Type B pancreatic cell (in vitro differentiated cells): Measurements from ENCODE around the gene IQCK. TPM values are rescaled to one million over a fixed set of nuclear protein-coding genes. Genes with fewer than 3 reads are reported as not detected.
A peak's percentile ranks its signal among the peaks of the same experiment; 100 is the strongest.

Experiments used
- DNase-seq: peaks from one replicate; pipeline ENCODE4 v3.0.0; 2021; ENCODE audit warnings: mixed read lengths; ENCODE audit not compliant: unreplicated experiment; ENCODE audit errors: extremely low spot score
- H3K27ac Mint-ChIP-seq: 2 replicates; pipeline ENCODE4 v1.8.0; 2021; ENCODE audit warnings: mild to moderate bottlenecking, mixed read lengths
- H3K27me3 Mint-ChIP-seq: 2 replicates; pipeline ENCODE4 v1.8.0; 2021; ENCODE audit warnings: mixed read lengths
- H3K36me3 Mint-ChIP-seq: 2 replicates; pipeline ENCODE4 v1.8.0; 2021; ENCODE audit warnings: mixed read lengths
- H3K4me1 Mint-ChIP-seq: one replicate; pipeline ENCODE4 v1.8.0; 2021; ENCODE audit warnings: mixed read lengths; ENCODE audit not compliant: unreplicated experiment
- H3K4me3 Mint-ChIP-seq: 2 replicates; pipeline ENCODE4 v1.8.0; 2021; ENCODE audit warnings: mild to moderate bottlenecking, mixed read lengths
- H3K9me3 Mint-ChIP-seq: 2 replicates; pipeline ENCODE4 v1.8.0; 2021; ENCODE audit warnings: mixed read lengths
- total RNA-seq: library from RNA; stranded (reverse); gene quantifications from 2 replicates; pipeline ENCODE4 v1.2.1, GENCODE V29; 2021; ENCODE audit warnings: low replicate concordance
- TF ChIP-seq, protein P1 (sequence below): fragments of 200-600 bp; sonication (generic); conservative IDR thresholded peaks from 2 replicates; pipeline ENCODE4 v1.5.0; 2021; ENCODE audit warnings: antibody characterized with exemption, mild to moderate bottlenecking

The IQCK gene
- total RNA-seq, 1 donor from 2014 or later = 23.0 TPM

DNA sequence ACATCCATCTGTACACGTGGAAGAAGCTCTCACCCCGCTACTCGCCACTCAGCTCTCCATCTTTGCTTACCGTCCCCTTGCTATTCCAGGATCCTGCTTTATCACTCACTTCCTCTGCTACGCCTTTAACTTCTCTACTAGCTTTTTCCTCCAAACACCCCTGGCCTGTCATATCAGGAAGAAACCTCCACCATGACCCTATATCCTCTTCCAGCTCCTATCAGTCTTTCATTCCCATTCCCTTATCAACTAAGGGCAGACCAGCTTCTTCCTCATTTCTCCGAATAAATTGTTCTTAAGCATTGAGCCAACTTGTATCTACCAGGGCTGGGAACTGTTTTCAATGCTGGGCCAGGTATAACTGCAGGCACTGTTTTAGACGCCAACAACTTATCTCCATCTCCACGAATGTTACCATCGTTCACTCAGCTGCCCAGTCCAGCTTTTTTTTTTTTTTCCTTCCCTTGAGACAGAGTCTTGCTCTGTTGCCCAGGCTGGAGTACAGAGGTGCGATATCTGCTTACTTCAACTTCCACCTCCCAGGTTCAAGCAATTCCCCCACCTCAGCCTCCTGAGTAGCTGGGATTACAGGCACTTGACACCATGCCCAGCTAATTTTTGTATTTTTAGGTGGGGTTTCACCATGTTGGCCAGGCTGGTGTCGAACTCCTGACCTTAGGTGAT is 4.3 kb downstream of the IQCK start:
- no peaks in the 10 kb centered on the region for H3K9me3 Mint-ChIP-seq
- H3K27ac Mint-ChIP-seq = no peak overlapping the region
- peak overlapping the region; percentile 21 for H3K4me3 Mint-ChIP-seq
- peaks cover 5% of the 10 kb centered on the region for H3K36me3 Mint-ChIP-seq
- no peaks in the 10 kb centered on the region for H3K27me3 Mint-ChIP-seq
- TF ChIP-seq, protein P1, sequence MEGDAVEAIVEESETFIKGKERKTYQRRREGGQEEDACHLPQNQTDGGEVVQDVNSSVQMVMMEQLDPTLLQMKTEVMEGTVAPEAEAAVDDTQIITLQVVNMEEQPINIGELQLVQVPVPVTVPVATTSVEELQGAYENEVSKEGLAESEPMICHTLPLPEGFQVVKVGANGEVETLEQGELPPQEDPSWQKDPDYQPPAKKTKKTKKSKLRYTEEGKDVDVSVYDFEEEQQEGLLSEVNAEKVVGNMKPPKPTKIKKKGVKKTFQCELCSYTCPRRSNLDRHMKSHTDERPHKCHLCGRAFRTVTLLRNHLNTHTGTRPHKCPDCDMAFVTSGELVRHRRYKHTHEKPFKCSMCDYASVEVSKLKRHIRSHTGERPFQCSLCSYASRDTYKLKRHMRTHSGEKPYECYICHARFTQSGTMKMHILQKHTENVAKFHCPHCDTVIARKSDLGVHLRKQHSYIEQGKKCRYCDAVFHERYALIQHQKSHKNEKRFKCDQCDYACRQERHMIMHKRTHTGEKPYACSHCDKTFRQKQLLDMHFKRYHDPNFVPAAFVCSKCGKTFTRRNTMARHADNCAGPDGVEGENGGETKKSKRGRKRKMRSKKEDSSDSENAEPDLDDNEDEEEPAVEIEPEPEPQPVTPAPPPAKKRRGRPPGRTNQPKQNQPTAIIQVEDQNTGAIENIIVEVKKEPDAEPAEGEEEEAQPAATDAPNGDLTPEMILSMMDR = no peak
- no peak for DNase-seq
- H3K4me1 Mint-ChIP-seq = peaks cover 23% of the 10 kb centered on the region

DNA sequence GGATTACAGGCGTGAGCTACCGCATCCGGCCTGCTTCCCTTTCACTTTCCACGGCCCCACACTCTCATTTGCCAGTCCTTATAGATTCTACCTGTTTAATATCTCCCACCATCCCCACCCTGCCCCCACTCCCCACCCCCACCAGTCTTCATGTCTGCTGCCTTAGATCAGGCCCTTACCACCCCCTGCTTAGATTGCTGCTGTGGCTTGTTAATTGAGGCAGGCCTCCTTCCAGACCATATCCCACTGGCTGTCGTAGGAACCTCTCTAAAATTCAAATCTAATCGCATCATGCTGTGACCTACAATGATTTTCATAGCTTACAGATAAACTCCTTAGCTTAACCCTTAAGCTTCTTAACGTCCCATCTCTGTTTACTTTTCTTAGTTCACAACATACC is 4.9 kb downstream of the IQCK start:
- no peak overlapping the region for H3K27ac Mint-ChIP-seq
- TF ChIP-seq, protein P1 = no peak
- H3K27me3 Mint-ChIP-seq = no peaks in the 10 kb centered on the region
- DNase-seq = no peak
- peaks cover 5% of the 10 kb centered on the region for H3K36me3 Mint-ChIP-seq
- no peak overlapping the region for H3K4me3 Mint-ChIP-seq
- H3K4me1 Mint-ChIP-seq = peaks cover 23% of the 10 kb centered on the region
- no peaks in the 10 kb centered on the region for H3K9me3 Mint-ChIP-seq

DNA sequence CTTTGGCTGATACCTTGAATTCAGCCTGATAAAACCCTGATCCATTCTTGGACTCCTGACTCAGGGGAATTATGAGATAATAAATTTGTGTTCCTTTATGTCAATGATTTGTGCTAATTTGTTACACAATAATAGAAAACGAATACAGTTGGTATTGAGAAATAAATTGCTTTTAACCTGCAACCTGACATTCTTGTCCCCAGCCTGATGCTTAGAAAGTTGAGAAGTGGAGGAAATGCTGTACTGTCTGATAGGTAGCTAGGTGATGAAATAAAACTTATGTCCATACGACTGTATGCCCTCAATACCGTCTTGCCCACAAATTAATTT is 10.5 kb downstream of the IQCK start:
- Mint-ChIP-seq H3K4me3 (no peak overlapping the region), H3K4me1 (peaks cover 5% of the 10 kb centered on the region), H3K27me3 (no peaks in the 10 kb centered on the region), H3K27ac (no peak overlapping the region), H3K36me3 (peaks cover 22% of the 10 kb centered on the region), H3K9me3 (no peaks in the 10 kb centered on the region)
- TF ChIP-seq, protein P1 = no peak
- no peak for DNase-seq

DNA sequence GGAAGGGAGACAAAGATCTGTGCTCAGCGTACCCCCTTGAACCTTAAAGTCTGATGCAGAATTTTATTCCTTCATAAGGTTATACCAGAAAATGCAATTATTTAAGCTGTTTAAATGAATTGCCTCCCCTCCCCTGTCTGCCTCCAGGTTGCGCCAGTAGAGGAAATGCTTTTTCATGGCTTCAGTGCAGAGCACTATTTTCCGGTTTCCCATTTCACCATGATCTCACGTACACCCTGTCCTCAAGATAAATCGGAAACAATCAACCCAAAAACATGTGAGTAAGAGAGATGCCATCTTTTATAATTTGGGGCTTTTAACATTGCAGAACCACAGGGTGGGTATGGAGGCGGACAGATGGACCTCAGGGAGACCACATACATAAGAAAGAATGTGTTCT is 15.5 kb downstream of the IQCK start:
- H3K9me3 Mint-ChIP-seq = no peaks in the 10 kb centered on the region
- no peak overlapping the region for H3K27ac Mint-ChIP-seq
- H3K4me3 Mint-ChIP-seq = no peak overlapping the region
- TF ChIP-seq, protein P1 = no peak
- H3K4me1 Mint-ChIP-seq = peaks cover 7% of the 10 kb centered on the region
- no peaks in the 10 kb centered on the region for H3K27me3 Mint-ChIP-seq
- no peak for DNase-seq
- H3K36me3 Mint-ChIP-seq = peaks cover 38% of the 10 kb centered on the region

DNA sequence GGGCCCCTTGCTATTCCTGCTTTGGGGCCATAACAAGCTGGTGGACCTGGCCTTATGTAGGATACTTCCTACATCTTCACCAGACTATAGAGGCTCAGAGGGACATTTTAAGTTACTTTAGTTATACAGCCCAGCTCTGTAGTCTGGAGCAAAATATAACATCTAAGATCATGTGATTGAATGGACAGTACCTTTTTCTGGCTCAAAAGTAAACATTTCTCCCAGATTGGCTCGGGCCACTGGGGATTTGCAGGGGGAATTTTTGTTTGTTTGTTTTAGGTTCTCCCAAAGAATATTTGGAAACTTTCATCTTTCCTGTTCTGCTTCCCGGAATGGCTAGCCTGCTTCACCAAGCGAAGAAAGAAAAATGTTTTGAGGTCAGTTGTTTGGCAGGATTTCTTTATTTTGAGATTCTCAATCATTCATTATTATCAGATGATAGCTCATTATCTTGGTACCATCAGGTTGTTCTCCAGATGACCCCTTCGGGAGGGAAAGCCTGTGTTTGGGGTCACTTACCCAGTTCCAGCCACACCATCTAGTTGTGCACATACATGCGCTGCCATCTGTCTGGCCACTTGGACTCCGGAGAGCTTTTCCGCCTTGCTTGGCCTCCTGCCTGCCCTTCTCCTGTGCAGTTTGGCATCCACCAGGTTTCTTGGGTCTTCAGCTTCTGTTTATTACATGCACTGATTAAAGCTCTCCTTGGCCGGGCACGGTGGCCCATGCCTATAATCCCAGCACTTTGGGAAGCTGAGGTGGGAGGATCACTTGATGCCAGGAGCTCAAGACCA is 17.2 kb downstream of the IQCK start:
- TF ChIP-seq, protein P1 = no peak
- H3K4me3 Mint-ChIP-seq = no peak overlapping the region
- no peaks in the 10 kb centered on the region for H3K27me3 Mint-ChIP-seq
- DNase-seq = no peak
- H3K4me1 Mint-ChIP-seq = peaks cover 7% of the 10 kb centered on the region
- peaks cover 52% of the 10 kb centered on the region for H3K36me3 Mint-ChIP-seq
- H3K9me3 Mint-ChIP-seq = no peaks in the 10 kb centered on the region
- no peak overlapping the region for H3K27ac Mint-ChIP-seq
